ENCODE measurements around the gene PYDC1. TPM values are rescaled to one million over a fixed set of nuclear protein-coding genes. Genes with fewer than 3 reads are reported as not detected.
"Not testable (repeated sequence)": the region's sequence is repeated elsewhere in the genome, so short reads cannot be mapped to it uniquely, and the experiment has no call there.

PYDC1 gene
- total and polyA plus RNA-seq, 2 of the 8 experiments (the other 6 are each of a cell fraction or from before 2014, with no cell fraction given): 3.5 to 11.1 TPM

DNA sequence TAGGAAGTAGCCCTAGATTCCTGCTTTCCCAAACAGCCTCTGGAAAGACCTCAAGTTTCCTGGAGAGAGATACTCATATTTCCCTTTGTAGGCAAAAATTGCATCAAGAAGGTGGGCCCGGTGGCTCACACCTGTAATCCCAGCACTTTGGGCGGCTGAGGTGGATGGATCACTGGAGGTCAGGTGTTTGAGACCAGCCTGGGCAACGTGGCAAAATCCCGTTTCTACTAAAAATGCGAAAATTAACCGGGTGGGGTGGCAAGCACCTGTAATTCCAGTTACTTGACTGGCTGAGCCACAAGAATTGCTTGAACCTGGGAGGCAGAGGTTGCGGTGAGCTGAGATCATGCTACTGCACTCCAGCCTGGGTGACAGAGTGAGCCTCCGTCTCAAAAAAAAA is 16.8 kb downstream of the PYDC1 start:
- not testable (repeated sequence) for H3K4me1 ChIP-seq (replicated peaks in 1 of 4; ENCODE audit: control insufficient read depth in 3 of 4, insufficient read depth in 4 of 4, low read length in 3 of 4); H2BK12ac ChIP-seq (ENCODE audit: low read depth, low read length); H3K27ac ChIP-seq (ENCODE audit: low read depth, low read length); H2BK15ac ChIP-seq (ENCODE audit: low read length); H3K79me2 ChIP-seq (ENCODE audit: control insufficient read depth in 1 of 2, insufficient read depth in 2 of 2, low read length in 2 of 2); H3K9me3 ChIP-seq (ENCODE audit: insufficient read depth in 2 of 2, low read depth in 1 of 2, low read length in 1 of 2); H4K91ac ChIP-seq (replicated peaks; ENCODE audit: insufficient read length, low read length); H3K27me3 ChIP-seq (replicated peaks in 1 of 4; ENCODE audit: control insufficient read depth in 3 of 4, extremely low read depth in 1 of 4, insufficient read depth in 3 of 4, low read length in 3 of 4); H3K4me3 ChIP-seq (ENCODE audit: extremely low read depth in 1 of 4, insufficient read depth in 2 of 4, low read depth in 3 of 4, low read length in 4 of 4); H2AK5ac ChIP-seq (ENCODE audit: low read depth, low read length); H2BK120ac ChIP-seq (replicated peaks; ENCODE audit: low read depth, low read length); H3K18ac ChIP-seq (ENCODE audit: extremely low read depth, low read length); DNase-seq (ENCODE audit: low read depth in 1 of 2, low spot score in 2 of 2); H3K4ac ChIP-seq (replicated peaks; ENCODE audit: insufficient read length, low read depth, low read length); H3K56ac ChIP-seq (replicated peaks; ENCODE audit: insufficient read length, low read depth, low read length); H3K9ac ChIP-seq (replicated peaks in 1 of 4; ENCODE audit: extremely low read depth in 1 of 4, low read depth in 3 of 4, low read length in 3 of 4); H3K14ac ChIP-seq (ENCODE audit: insufficient read length); H3K23ac ChIP-seq (ENCODE audit: insufficient read length); H4K8ac ChIP-seq (ENCODE audit: extremely low read depth, insufficient read depth, low read length); H3K4me2 ChIP-seq (ENCODE audit: insufficient read depth in 1 of 2, low read depth in 2 of 2, low read length in 2 of 2); FAIRE-seq; H3K79me1 ChIP-seq (ENCODE audit: low read depth, low read length); H4K5ac ChIP-seq (ENCODE audit: insufficient read length, low read depth, low read length); H2BK5ac ChIP-seq (ENCODE audit: low read depth, low read length); H2BK20ac ChIP-seq (ENCODE audit: low read length); H2AFZ ChIP-seq (ENCODE audit: low read length)
- ChIA-PET CTCF (ENCODE audit: partially characterized antibody) (interaction anchor here (1.0 to 1.3 kb wide), 4 partner anchors 14 to 261 kb away, joined by 3 to 4 read pairs (median 3); partner anchors contain the start of gene ZNF843), POLR2A (ENCODE audit: partially characterized antibody) (interaction anchor here (1.3 to 24.0 kb wide), 8 partner anchors 3 to 251 kb away, joined by 4 to 430 read pairs (median 148); partner anchors contain the start of genes FUS, ORAI3, PYCARD and PYDC1)
- 88% methylated on average over 7 of the region's 8 CpGs; no CpG with 5 or more reads in 1 of the 2 experiments for WGBS, 2 experiments (ENCODE audit: extremely low coverage in 1 of 2, insufficient coverage in 1 of 2, insufficient read length in 1 of 2, insufficient replicate concordance in 2 of 2, low coverage in 1 of 2, low lambda C conversion rate in 2 of 2, missing lambda C conversion rate in 1 of 2)
- Histone ChIP-seq H3K23me2 (ENCODE audit: low read depth, low read length) (peaks cover 15% of the 10 kb centered on the region; the same call in 1 of the 2 replicates), H3K36me3 (ENCODE audit: control insufficient read depth in 2 of 4, insufficient read depth in 4 of 4, low read length in 3 of 4) (peaks cover 0 to 15% (median 14%) of the 10 kb centered on the region in 4 experiments; a peak in 7 of 8 replicates), H4K20me1 (replicated peaks in 1 of 2; ENCODE audit: control insufficient read depth in 1 of 2, insufficient read depth in 2 of 2, low read length in 2 of 2) (peaks cover 4 to 13% of the 10 kb centered on the region in 2 experiments)

Data from H1 (cell line).